ENCODE data around the gene FKBP14. TPM values are rescaled to one million over a fixed set of nuclear protein-coding genes. Genes with fewer than 3 reads are reported as not detected.

FKBP14 gene
- total RNA-seq, 2 donors from 2014 or later: 9.6 to 22.7 TPM

- 52 to 64% methylated on average over 6 of the region's 6 CpGs for WGBS, 2 donors
- ATAC-seq (no peak), DNase-seq (no peak)
- H3K9me3 ChIP-seq: no peaks in the 10 kb centered on the region
- H3K36me3 ChIP-seq (replicated peaks in 1 of 2; ENCODE audit: insufficient read depth in 1 of 2, low read depth in 2 of 2): no peaks in the 10 kb centered on the region
- no peak overlapping the region for H3K27ac ChIP-seq
- intact Hi-C loops (cut with DNase I): no loop called here
- TF ChIP-seq CTCF (IDR thresholded peaks at IDR 0.05) (no peak), POLR2A (IDR thresholded peaks at IDR 0.05) (no peak)
- H3K4me1 ChIP-seq: no peaks in the 10 kb centered on the region
- H3K4me3 ChIP-seq: no peak overlapping the region
- H3K27me3 ChIP-seq: no peaks in the 10 kb centered on the region
Observed at GRCh38 chr7:30003098-30003497, 23.4 kb downstream of the FKBP14 start.

- WGBS, 2 donors: 85 to 86% methylated on average over 2 of the region's 2 CpGs
- intact Hi-C loops (cut with DNase I): no loop called here
- no peak overlapping the region for H3K27ac ChIP-seq
- DNase-seq: no peak
- H3K27me3 ChIP-seq: no peaks in the 10 kb centered on the region
- no peaks in the 10 kb centered on the region for H3K4me1 ChIP-seq
- H3K36me3 ChIP-seq (replicated peaks in 1 of 2; ENCODE audit: insufficient read depth in 1 of 2, low read depth in 2 of 2): no peaks in the 10 kb centered on the region
- H3K9me3 ChIP-seq: no peaks in the 10 kb centered on the region
- TF ChIP-seq POLR2A (IDR thresholded peaks at IDR 0.05) (no peak), CTCF (IDR thresholded peaks at IDR 0.05) (no peak)
- H3K4me3 ChIP-seq: no peak overlapping the region
- no peak for ATAC-seq
Observed at GRCh38 chr7:30001998-30002397, 24.5 kb downstream of the FKBP14 start.

GRCh38 chr7:29998489-29998888, 28.0 kb downstream of the FKBP14 start:
- TF ChIP-seq CTCF (IDR thresholded peaks at IDR 0.05) (no peak), POLR2A (IDR thresholded peaks at IDR 0.05) (no peak)
- ATAC-seq: no peak
- Histone ChIP-seq H3K27me3 (no peaks in the 10 kb centered on the region), H3K27ac (no peak overlapping the region), H3K9me3 (no peaks in the 10 kb centered on the region), H3K36me3 (replicated peaks in 1 of 2; ENCODE audit: insufficient read depth in 1 of 2, low read depth in 2 of 2) (no peaks in the 10 kb centered on the region), H3K4me1 (no peaks in the 10 kb centered on the region), H3K4me3 (no peak overlapping the region)
- intact Hi-C loops (cut with DNase I): no loop called here
- DNase-seq: no peak

- no peak for ATAC-seq
- no peaks in the 10 kb centered on the region for H3K4me1 ChIP-seq
- no peak for TF ChIP-seq POLR2A (IDR thresholded peaks at IDR 0.05)
- no peak for TF ChIP-seq CTCF (IDR thresholded peaks at IDR 0.05)
- intact Hi-C loops (cut with DNase I): no loop called here
- no peak for DNase-seq
- no peaks in the 10 kb centered on the region for H3K36me3 ChIP-seq (replicated peaks in 1 of 2; ENCODE audit: insufficient read depth in 1 of 2, low read depth in 2 of 2)
- no peaks in the 10 kb centered on the region for H3K27me3 ChIP-seq
- no peak overlapping the region for H3K27ac ChIP-seq
- no peaks in the 10 kb centered on the region for H3K9me3 ChIP-seq
- H3K4me3 ChIP-seq: no peak overlapping the region
Observed at GRCh38 chr7:29996321-29996720, 30.2 kb downstream of the FKBP14 start.

GRCh38 chr7:29995652-29996051, 30.9 kb downstream of the FKBP14 start:
- Histone ChIP-seq H3K9me3 (no peaks in the 10 kb centered on the region), H3K36me3 (replicated peaks in 1 of 2; ENCODE audit: insufficient read depth in 1 of 2, low read depth in 2 of 2) (no peaks in the 10 kb centered on the region), H3K27ac (no peak overlapping the region), H3K27me3 (no peaks in the 10 kb centered on the region), H3K4me1 (no peaks in the 10 kb centered on the region), H3K4me3 (no peak overlapping the region)
- no peak for DNase-seq
- ATAC-seq: no peak
- intact Hi-C loops (cut with DNase I): no loop called here
- TF ChIP-seq CTCF (IDR thresholded peaks at IDR 0.05): no peak
- no peak for TF ChIP-seq POLR2A (IDR thresholded peaks at IDR 0.05)

All from body of pancreas (tissue), 4 donors.